ENCODE data around the gene RRN3.
"Not testable (repeated sequence)": the region's sequence is repeated elsewhere in the genome, so short reads cannot be mapped to it uniquely, and the experiment has no call there.

The RRN3 gene

DNA sequence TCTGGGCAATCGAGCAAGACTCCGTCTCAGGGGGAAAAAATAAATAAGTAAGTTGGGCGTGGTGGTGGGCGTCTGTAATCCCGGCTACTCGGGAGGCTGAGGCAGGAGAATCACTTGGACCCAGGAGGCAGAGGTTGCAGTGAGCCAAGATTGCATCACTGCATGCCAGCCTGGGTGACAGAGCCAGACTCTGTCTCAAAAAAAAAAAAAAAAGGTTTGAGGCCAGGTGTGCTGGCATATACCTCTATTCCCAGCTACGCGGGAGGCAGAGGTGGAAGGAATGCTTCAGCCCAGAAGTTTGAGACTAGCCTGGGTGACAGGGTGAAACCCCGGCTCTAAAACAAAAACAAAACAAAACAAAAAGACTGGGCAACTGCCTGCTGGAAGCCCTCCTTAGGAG lies 48.8 kb downstream of the RRN3 start:
- not testable (repeated sequence) for H3K4me3 ChIP-seq (ENCODE audit: extremely low read depth, insufficient read depth, low read length, poor library complexity, severe bottlenecking); H3K9me3 ChIP-seq (ENCODE audit: control insufficient read depth, low read length); H3K27ac ChIP-seq (ENCODE audit: low read depth, low read length, severe bottlenecking); H3K4me1 ChIP-seq (ENCODE audit: control insufficient read depth, insufficient read depth, low read length, poor library complexity, severe bottlenecking)
- peaks cover 67% of the 10 kb centered on the region for H3K36me3 ChIP-seq (ENCODE audit: control insufficient read depth, insufficient read depth, low read length)
- 97 to 98% methylated on average over 8 of the region's 9 CpGs for WGBS, 2 experiments (ENCODE audit: insufficient coverage in 2 of 2)

GRCh38 chr16:15044286-15044685 lies 49.8 kb downstream of the RRN3 start:
- Histone ChIP-seq H3K27ac (ENCODE audit: low read depth, low read length, severe bottlenecking) (no peak overlapping the region), H3K4me1 (ENCODE audit: control insufficient read depth, insufficient read depth, low read length, poor library complexity, severe bottlenecking) (no peaks in the 10 kb centered on the region), H3K9me3 (ENCODE audit: control insufficient read depth, low read length) (no peaks in the 10 kb centered on the region), H3K4me3 (ENCODE audit: extremely low read depth, insufficient read depth, low read length, poor library complexity, severe bottlenecking) (no peak overlapping the region), H3K36me3 (ENCODE audit: control insufficient read depth, insufficient read depth, low read length) (peaks cover 76% of the 10 kb centered on the region)
- 96 to 97% methylated on average over 10 to 11 of the region's 11 CpGs for WGBS, 2 experiments (ENCODE audit: insufficient coverage in 2 of 2)

DNA sequence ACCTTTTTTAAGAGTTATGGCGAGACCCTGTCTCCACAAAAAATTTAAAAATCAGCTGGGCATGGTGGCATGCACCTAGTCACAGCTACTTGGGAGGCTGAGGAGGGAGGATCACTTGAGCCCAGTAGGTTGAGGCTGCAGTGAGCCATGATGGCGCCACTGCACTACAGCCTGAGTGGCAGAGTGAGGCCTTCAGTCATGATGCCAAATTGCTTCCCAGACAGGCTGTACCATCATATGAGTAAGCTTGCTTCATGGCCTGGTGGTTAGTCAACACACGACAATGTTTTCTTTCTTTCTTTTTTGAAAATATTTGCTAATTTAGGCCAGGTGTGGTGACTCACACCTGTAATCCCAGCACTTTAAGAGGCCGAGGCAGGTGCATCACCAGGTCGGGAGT lies 50.7 kb downstream of the RRN3 start:
- no peaks in the 10 kb centered on the region for H3K9me3 ChIP-seq (ENCODE audit: control insufficient read depth, low read length)
- no peak overlapping the region for H3K27ac ChIP-seq (ENCODE audit: low read depth, low read length, severe bottlenecking)
- 94 to 100% methylated on average over 2 to 5 of the region's 5 CpGs for WGBS, 2 experiments (ENCODE audit: insufficient coverage in 2 of 2)
- H3K4me3 ChIP-seq (ENCODE audit: extremely low read depth, insufficient read depth, low read length, poor library complexity, severe bottlenecking): no peak overlapping the region
- H3K4me1 ChIP-seq (ENCODE audit: control insufficient read depth, insufficient read depth, low read length, poor library complexity, severe bottlenecking): no peaks in the 10 kb centered on the region
- peaks cover 83% of the 10 kb centered on the region for H3K36me3 ChIP-seq (ENCODE audit: control insufficient read depth, insufficient read depth, low read length)

GRCh38 chr16:15041271-15042004 lies 52.6 kb downstream of the RRN3 start:
- Histone ChIP-seq H3K4me3 (ENCODE audit: extremely low read depth, insufficient read depth, low read length, poor library complexity, severe bottlenecking) (no peak overlapping the region), H3K36me3 (ENCODE audit: control insufficient read depth, insufficient read depth, low read length) (peaks cover 86% of the 10 kb centered on the region), H3K27ac (ENCODE audit: low read depth, low read length, severe bottlenecking) (no peak overlapping the region), H3K4me1 (ENCODE audit: control insufficient read depth, insufficient read depth, low read length, poor library complexity, severe bottlenecking) (no peaks in the 10 kb centered on the region), H3K9me3 (ENCODE audit: control insufficient read depth, low read length) (no peaks in the 10 kb centered on the region)
- WGBS, 2 experiments (ENCODE audit: insufficient coverage in 2 of 2): 81 to 90% methylated on average over 13 to 15 of the region's 16 CpGs

GRCh38 chr16:15038689-15039088 lies 55.4 kb downstream of the RRN3 start:
- Histone ChIP-seq H3K36me3 (ENCODE audit: control insufficient read depth, insufficient read depth, low read length) (peaks cover 94% of the 10 kb centered on the region), H3K4me1 (ENCODE audit: control insufficient read depth, insufficient read depth, low read length, poor library complexity, severe bottlenecking) (peaks cover 14% of the 10 kb centered on the region)

DNA sequence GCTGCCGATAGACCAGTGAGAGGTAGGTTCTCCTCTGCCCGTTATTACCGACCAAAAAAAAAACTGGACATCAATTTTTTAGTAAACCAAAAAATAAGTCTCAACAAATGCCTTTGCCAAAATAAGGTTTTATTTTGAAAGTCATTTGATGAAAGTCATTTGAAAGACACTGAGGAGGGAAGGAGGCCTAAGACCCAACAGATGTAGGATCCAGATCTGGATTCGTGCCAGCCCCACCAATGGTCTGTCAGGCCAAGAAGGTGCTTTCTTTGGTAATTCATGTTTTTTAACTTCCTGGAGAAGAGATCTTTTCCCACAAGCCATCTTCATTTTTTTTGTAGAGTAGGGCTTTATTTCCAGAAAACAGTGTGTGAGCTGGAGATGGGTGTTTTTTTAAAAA lies 56.3 kb downstream of the RRN3 start:
- Histone ChIP-seq H3K36me3 (ENCODE audit: control insufficient read depth, insufficient read depth, low read length) (peaks cover 96% of the 10 kb centered on the region), H3K4me3 (ENCODE audit: extremely low read depth, insufficient read depth, low read length, poor library complexity, severe bottlenecking) (no peak overlapping the region), H3K27ac (ENCODE audit: low read depth, low read length, severe bottlenecking) (no peak overlapping the region), H3K4me1 (ENCODE audit: control insufficient read depth, insufficient read depth, low read length, poor library complexity, severe bottlenecking) (peaks cover 14% of the 10 kb centered on the region), H3K9me3 (ENCODE audit: control insufficient read depth, low read length) (no peaks in the 10 kb centered on the region)
- WGBS, 2 experiments (ENCODE audit: insufficient coverage in 2 of 2): 92% methylated on average over 4 of the region's 4 CpGs; no CpG with 5 or more reads in 1 of the 2 experiments

More at GRCh38 chr16:15038689-15039088, 55.4 kb downstream of the RRN3 start:
- 94 to 99% methylated on average over 6 to 9 of the region's 9 CpGs for WGBS, 2 experiments (ENCODE audit: insufficient coverage in 2 of 2)
- Histone ChIP-seq H3K27ac (ENCODE audit: low read depth, low read length, severe bottlenecking) (no peak overlapping the region), H3K4me3 (ENCODE audit: extremely low read depth, insufficient read depth, low read length, poor library complexity, severe bottlenecking) (no peak overlapping the region), H3K9me3 (ENCODE audit: control insufficient read depth, low read length) (no peaks in the 10 kb centered on the region)

DNA sequence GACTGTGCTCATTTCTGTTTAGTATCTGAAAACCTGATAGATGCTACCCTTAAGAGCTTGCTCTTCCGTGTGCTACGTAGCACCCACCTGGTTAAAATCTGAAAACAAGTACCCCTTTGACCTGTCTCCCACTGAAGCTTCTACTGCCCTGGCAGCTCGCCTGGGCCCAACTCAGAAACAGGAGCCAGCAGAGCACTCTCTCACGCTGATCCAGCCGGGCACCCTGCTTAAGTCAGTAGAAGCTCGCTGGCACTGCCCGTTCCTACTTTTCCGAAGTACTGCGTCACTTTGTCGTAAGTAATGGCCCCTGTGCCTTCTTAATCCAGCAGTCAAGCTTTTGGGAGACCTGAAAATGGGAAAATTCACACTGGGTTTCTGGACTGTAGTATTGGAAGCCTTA lies 57.1 kb downstream of the RRN3 start:
- Histone ChIP-seq H3K4me1 (ENCODE audit: control insufficient read depth, insufficient read depth, low read length, poor library complexity, severe bottlenecking) (peaks cover 14% of the 10 kb centered on the region), H3K9me3 (ENCODE audit: control insufficient read depth, low read length) (no peaks in the 10 kb centered on the region), H3K27ac (ENCODE audit: low read depth, low read length, severe bottlenecking) (no peak overlapping the region), H3K36me3 (ENCODE audit: control insufficient read depth, insufficient read depth, low read length) (peaks cover 98% of the 10 kb centered on the region), H3K4me3 (ENCODE audit: extremely low read depth, insufficient read depth, low read length, poor library complexity, severe bottlenecking) (no peak overlapping the region)
- WGBS, 2 experiments (ENCODE audit: insufficient coverage in 2 of 2): 96 to 97% methylated on average over 10 of the region's 10 CpGs

GRCh38 chr16:15035163-15035729 lies 58.8 kb downstream of the RRN3 start:
- H3K9me3 ChIP-seq (ENCODE audit: control insufficient read depth, low read length): no peaks in the 10 kb centered on the region
- peak overlapping the region; percentile 33 for H3K27ac ChIP-seq (ENCODE audit: low read depth, low read length, severe bottlenecking)
- peaks cover 14% of the 10 kb centered on the region for H3K4me1 ChIP-seq (ENCODE audit: control insufficient read depth, insufficient read depth, low read length, poor library complexity, severe bottlenecking)
- H3K36me3 ChIP-seq (ENCODE audit: control insufficient read depth, insufficient read depth, low read length): peaks cover 95% of the 10 kb centered on the region
- WGBS, 2 experiments (ENCODE audit: insufficient coverage in 2 of 2): 83 to 89% methylated on average over 11 of the region's 15 CpGs
- no peak overlapping the region for H3K4me3 ChIP-seq (ENCODE audit: extremely low read depth, insufficient read depth, low read length, poor library complexity, severe bottlenecking)

- Histone ChIP-seq H3K9me3 (ENCODE audit: control insufficient read depth, low read length) (no peaks in the 10 kb centered on the region), H3K4me1 (ENCODE audit: control insufficient read depth, insufficient read depth, low read length, poor library complexity, severe bottlenecking) (peaks cover 14% of the 10 kb centered on the region), H3K27ac (ENCODE audit: low read depth, low read length, severe bottlenecking) (peak overlapping the region; percentile 33), H3K36me3 (ENCODE audit: control insufficient read depth, insufficient read depth, low read length) (peaks cover 92% of the 10 kb centered on the region), H3K4me3 (ENCODE audit: extremely low read depth, insufficient read depth, low read length, poor library complexity, severe bottlenecking) (no peak overlapping the region)
- 93 to 94% methylated on average over 19 to 23 of the region's 23 CpGs for WGBS, 2 experiments (ENCODE audit: insufficient coverage in 2 of 2)
Observed at GRCh38 chr16:15034266-15035162, 59.6 kb downstream of the RRN3 start.

- no peak overlapping the region for H3K4me3 ChIP-seq (ENCODE audit: extremely low read depth, insufficient read depth, low read length, poor library complexity, severe bottlenecking)
- H3K4me1 ChIP-seq (ENCODE audit: control insufficient read depth, insufficient read depth, low read length, poor library complexity, severe bottlenecking): peaks cover 14% of the 10 kb centered on the region
- H3K36me3 ChIP-seq (ENCODE audit: control insufficient read depth, insufficient read depth, low read length): peaks cover 92% of the 10 kb centered on the region
- WGBS, 2 experiments (ENCODE audit: insufficient coverage in 2 of 2): 96 to 97% methylated on average over 12 to 13 of the region's 14 CpGs
- no peaks in the 10 kb centered on the region for H3K9me3 ChIP-seq (ENCODE audit: control insufficient read depth, low read length)
- no peak overlapping the region for H3K27ac ChIP-seq (ENCODE audit: low read depth, low read length, severe bottlenecking)
Observed at GRCh38 chr16:15033309-15033707, 60.8 kb downstream of the RRN3 start.
